Measurements from ENCODE around the gene TET2. TPM values are rescaled to one million over a fixed set of nuclear protein-coding genes. Genes with fewer than 3 reads are reported as not detected.

The TET2 gene
- polyA plus RNA-seq, 1 experiment, result 16.2 TPM

DNA sequence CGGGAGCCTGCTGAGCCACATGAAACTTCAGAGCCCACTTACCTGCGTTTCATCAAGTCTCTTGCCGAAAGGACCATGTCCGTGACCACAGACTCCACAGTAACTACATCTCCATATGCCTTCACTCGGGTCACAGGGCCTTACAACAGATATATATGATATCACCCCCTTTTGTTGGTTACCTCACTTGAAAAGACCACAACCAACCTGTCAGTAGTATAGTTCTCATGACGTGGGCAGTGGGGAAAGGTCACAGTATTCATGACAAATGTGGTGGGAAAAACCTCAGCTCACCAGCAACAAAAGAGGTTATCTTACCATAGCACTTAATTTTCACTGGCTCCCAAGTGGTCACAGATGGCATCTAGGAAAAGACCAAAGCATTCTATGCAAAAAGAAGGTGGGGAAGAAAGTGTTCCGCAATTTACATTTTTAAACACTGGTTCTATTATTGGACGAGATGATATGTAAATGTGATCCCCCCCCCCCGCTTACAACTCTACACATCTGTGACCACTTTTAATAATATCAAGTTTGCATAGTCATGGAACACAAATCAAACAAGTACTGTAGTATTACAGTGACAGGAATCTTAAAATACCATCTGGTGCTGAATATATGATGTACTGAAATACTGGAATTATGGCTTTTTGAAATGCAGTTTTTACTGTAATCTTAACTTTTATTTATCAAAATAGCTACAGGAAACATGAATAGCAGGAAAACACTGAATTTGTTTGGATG is 129.9 kb downstream of the TET2 start:
- H3K27me3 ChIP-seq (ENCODE audit: control insufficient read depth, insufficient read depth, low read length), result no peaks in the 10 kb centered on the region
- H3K9me3 ChIP-seq (ENCODE audit: control insufficient read depth, insufficient read depth, low read length), result no peaks in the 10 kb centered on the region
- TF ChIP-seq, protein P1, sequence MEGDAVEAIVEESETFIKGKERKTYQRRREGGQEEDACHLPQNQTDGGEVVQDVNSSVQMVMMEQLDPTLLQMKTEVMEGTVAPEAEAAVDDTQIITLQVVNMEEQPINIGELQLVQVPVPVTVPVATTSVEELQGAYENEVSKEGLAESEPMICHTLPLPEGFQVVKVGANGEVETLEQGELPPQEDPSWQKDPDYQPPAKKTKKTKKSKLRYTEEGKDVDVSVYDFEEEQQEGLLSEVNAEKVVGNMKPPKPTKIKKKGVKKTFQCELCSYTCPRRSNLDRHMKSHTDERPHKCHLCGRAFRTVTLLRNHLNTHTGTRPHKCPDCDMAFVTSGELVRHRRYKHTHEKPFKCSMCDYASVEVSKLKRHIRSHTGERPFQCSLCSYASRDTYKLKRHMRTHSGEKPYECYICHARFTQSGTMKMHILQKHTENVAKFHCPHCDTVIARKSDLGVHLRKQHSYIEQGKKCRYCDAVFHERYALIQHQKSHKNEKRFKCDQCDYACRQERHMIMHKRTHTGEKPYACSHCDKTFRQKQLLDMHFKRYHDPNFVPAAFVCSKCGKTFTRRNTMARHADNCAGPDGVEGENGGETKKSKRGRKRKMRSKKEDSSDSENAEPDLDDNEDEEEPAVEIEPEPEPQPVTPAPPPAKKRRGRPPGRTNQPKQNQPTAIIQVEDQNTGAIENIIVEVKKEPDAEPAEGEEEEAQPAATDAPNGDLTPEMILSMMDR (IDR thresholded peaks at IDR 0.05; ENCODE audit: low read depth, low read length), result no peak
- POLR2A ChIA-PET, result no interaction called here
- H3K27ac ChIP-seq (ENCODE audit: low read depth, low read length), result no peak overlapping the region
- CTCF ChIA-PET, result interaction anchor here (1.4 kb wide), 1 partner anchor 136 kb away, joined by 3 read pairs; no protein-coding TSS in a partner anchor
- no peak overlapping the region for H3K4me3 ChIP-seq (ENCODE audit: low read depth, low read length)
- DNase-seq (ENCODE audit: low read depth, low spot score), result no peak

DNA sequence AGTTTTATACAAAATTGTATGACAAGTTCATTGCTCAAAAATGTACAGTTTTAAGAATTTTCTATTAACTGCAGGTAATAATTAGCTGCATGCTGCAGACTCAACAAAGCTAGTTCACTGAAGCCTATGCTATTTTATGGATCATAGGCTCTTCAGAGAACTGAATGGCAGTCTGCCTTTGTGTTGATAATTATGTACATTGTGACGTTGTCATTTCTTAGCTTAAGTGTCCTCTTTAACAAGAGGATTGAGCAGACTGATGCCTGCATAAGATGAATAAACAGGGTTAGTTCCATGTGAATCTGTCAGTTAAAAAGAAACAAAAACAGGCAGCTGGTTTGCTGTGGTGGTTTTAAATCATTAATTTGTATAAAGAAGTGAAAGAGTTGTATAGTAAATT is 131.0 kb downstream of the TET2 start:
- CTCF ChIA-PET, result interaction anchor here (0.5 to 1.4 kb wide), 4 partner anchors 61 to 1051 kb away, joined by 3 to 7 read pairs (median 3); no protein-coding TSS in a partner anchor
- no peak overlapping the region for H3K4me3 ChIP-seq (ENCODE audit: low read depth, low read length)
- H3K27me3 ChIP-seq (ENCODE audit: control insufficient read depth, insufficient read depth, low read length), result no peaks in the 10 kb centered on the region
- H3K9me3 ChIP-seq (ENCODE audit: control insufficient read depth, insufficient read depth, low read length), result no peaks in the 10 kb centered on the region
- no peak for DNase-seq (ENCODE audit: low read depth, low spot score)
- H3K27ac ChIP-seq (ENCODE audit: low read depth, low read length), result no peak overlapping the region
- TF ChIP-seq, protein P1 (IDR thresholded peaks at IDR 0.05; ENCODE audit: low read depth, low read length), result no peak
- POLR2A ChIA-PET, result no interaction called here

DNA sequence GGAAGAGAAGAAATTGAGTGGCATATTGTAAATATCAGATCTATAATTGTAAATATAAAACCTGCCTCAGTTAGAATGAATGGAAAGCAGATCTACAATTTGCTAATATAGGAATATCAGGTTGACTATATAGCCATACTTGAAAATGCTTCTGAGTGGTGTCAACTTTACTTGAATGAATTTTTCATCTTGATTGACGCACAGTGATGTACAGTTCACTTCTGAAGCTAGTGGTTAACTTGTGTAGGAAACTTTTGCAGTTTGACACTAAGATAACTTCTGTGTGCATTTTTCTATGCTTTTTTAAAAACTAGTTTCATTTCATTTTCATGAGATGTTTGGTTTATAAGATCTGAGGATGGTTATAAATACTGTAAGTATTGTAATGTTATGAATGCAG is 132.6 kb downstream of the TET2 start:
- no peaks in the 10 kb centered on the region for H3K27me3 ChIP-seq (ENCODE audit: control insufficient read depth, insufficient read depth, low read length)
- no peaks in the 10 kb centered on the region for H3K9me3 ChIP-seq (ENCODE audit: control insufficient read depth, insufficient read depth, low read length)
- no peak for DNase-seq (ENCODE audit: low read depth, low spot score)
- no peak overlapping the region for H3K4me3 ChIP-seq (ENCODE audit: low read depth, low read length)
- CTCF ChIA-PET, result no interaction called here
- POLR2A ChIA-PET, result no interaction called here
- H3K27ac ChIP-seq (ENCODE audit: low read depth, low read length), result no peak overlapping the region
- TF ChIP-seq, protein P1 (IDR thresholded peaks at IDR 0.05; ENCODE audit: low read depth, low read length), result no peak

DNA sequence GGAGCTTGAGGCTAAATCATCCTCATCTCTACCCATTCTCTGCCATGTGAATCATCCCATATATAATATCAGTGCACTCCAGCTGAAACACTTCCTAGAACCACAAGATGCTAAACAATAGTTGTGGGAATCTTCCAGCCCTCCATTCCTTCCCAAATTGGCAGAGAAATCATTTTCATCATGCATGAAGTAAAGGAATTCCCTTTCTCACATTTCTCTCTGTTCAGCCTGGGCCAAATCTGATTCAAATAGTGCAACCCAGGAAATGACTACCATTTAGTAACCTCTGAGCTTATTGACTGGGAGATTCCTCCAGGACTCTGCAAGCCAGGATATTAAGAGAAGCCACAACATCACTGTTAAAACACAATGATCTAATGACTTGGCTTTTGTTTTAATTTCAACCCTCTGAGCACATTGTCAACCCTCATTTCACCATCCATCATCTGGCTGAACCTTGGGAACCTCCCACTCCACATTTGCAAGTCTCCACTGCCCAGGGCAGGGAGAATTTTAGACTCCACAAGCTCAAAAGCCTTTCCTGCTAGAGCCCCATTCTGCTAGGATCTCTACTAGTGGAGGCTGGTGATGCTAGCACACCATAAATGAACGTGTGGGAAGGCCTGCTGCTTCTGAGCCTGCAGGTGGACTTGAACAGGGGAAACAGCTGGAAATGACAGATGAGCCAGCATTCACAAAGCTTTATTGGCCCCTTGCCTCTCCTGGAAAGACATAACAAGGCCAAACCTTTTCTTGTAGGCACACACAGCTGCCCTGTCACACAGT is 133.9 kb downstream of the TET2 start:
- TF ChIP-seq, protein P1 (IDR thresholded peaks at IDR 0.05; ENCODE audit: low read depth, low read length), result no peak
- ChIA-PET CTCF (interaction anchor here (1.1 to 1.4 kb wide), 3 partner anchors 33 to 193 kb away, joined by 4 to 6 read pairs (median 4); partner anchors contain the start of gene PPA2), POLR2A (interaction anchor here (0.8 to 1.3 kb wide), 4 partner anchors 13 to 193 kb away, joined by 3 to 5 read pairs (median 4); no protein-coding TSS in a partner anchor)
- H3K9me3 ChIP-seq (ENCODE audit: control insufficient read depth, insufficient read depth, low read length), result no peaks in the 10 kb centered on the region
- no peaks in the 10 kb centered on the region for H3K27me3 ChIP-seq (ENCODE audit: control insufficient read depth, insufficient read depth, low read length)
- H3K4me3 ChIP-seq (ENCODE audit: low read depth, low read length), result no peak overlapping the region
- peak overlapping the region; percentile 94 for H3K27ac ChIP-seq (ENCODE audit: low read depth, low read length)
- peak; percentile 89 for DNase-seq (ENCODE audit: low read depth, low spot score)

DNA sequence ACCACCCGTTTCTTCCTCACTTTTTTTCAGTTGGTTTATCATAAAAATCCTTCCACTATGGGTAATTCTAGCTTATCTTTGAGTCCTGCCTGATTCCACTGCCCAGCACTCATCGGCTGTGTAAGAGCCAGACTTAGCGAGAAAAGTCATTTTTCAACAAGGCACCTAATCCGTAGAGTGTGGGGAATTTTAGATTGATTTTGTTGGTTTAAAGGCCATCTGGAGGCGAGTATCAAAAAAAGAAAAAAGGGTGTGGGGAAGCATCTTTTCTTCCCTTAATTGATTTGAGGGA is 134.4 kb downstream of the TET2 start:
- H3K27ac ChIP-seq (ENCODE audit: low read depth, low read length), result peak overlapping the region; percentile 94
- DNase-seq (ENCODE audit: low read depth, low spot score), result no peak
- ChIA-PET CTCF (interaction anchor here (1.1 to 1.4 kb wide), 3 partner anchors 33 to 193 kb away, joined by 4 to 6 read pairs (median 4); partner anchors contain the start of gene PPA2), POLR2A (interaction anchor here (0.8 to 1.3 kb wide), 3 partner anchors 13 to 192 kb away, joined by 3 to 5 read pairs (median 4); no protein-coding TSS in a partner anchor)
- H3K27me3 ChIP-seq (ENCODE audit: control insufficient read depth, insufficient read depth, low read length), result no peaks in the 10 kb centered on the region
- no peaks in the 10 kb centered on the region for H3K9me3 ChIP-seq (ENCODE audit: control insufficient read depth, insufficient read depth, low read length)
- no peak overlapping the region for H3K4me3 ChIP-seq (ENCODE audit: low read depth, low read length)
- TF ChIP-seq, protein P1 (IDR thresholded peaks at IDR 0.05; ENCODE audit: low read depth, low read length), result no peak

Measured in AG04450 (cell line).